Adrenal gland (tissue), 12 donors: ENCODE data around the gene TMEM235. TPM values are rescaled to one million over a fixed set of nuclear protein-coding genes. Genes with fewer than 3 reads are reported as not detected.

Experiments used
- DNase-seq, 7 donors: peaks; one replicate each; pipeline ENCODE4 v3.0.0-alpha.2; 2019 to 2020
- H3K27ac ChIP-seq, 5 donors: fragments of 200-600 bp; sonication (generic) in 4 of 5; 1 replicate in 3 of 5; 2 replicates in 2 of 5; pipeline versions ENCODE4 v1.5.1 to v1.8.0; 2016 to 2020; ENCODE audit warnings: mild to moderate bottlenecking in 1 of 5
- H3K27me3 ChIP-seq: fragments of 200-600 bp; 2 replicates; pipeline ENCODE4 v1.8.0; 2021
- H3K36me3 ChIP-seq, 2 donors: fragments of 200-600 bp; replicated peaks in 1 of 2; 1 replicate in 1 of 2; 2 replicates in 1 of 2; pipeline versions ENCODE4 v1.5.1 to v1.8.0; 2018 to 2022
- H3K4me1 ChIP-seq, 2 donors: fragments of 200-600 bp; replicated peaks in 1 of 2; 1 replicate in 1 of 2; 2 replicates in 1 of 2; pipeline versions ENCODE4 v1.5.1 to v1.8.0; 2018 to 2021
- H3K4me3 ChIP-seq, 4 donors: fragments of 200-600 bp; sonication (generic) in 3 of 4; one replicate each; pipeline ENCODE4 v1.5.1; 2016 to 2018
- H3K9me3 ChIP-seq, 3 donors: fragments of 200-600 bp; sonication (generic) in 1 of 3; replicated peaks in 1 of 3; 1 replicate in 2 of 3; 2 replicates in 1 of 3; pipeline versions ENCODE4 v1.5.1 to v1.8.0; 2016 to 2021
- CTCF ChIP-seq, 6 experiments: fragments of 450-650 bp in 4 of 6; fragments of 200-600 bp in 2 of 6; sonication (generic) in 1 of 6; IDR thresholded peaks; 1 replicate in 5 of 6; 2 replicates in 1 of 6; pipeline versions ENCODE4 v1.5.1 to v1.8.0; 2016 to 2021; ENCODE audit warnings: antibody characterized with exemption in 6 of 6, mild to moderate bottlenecking in 2 of 6, moderate library complexity in 1 of 6
- POLR2A ChIP-seq, 2 donors: fragments of 450-650 bp; IDR thresholded peaks; one replicate each; pipeline ENCODE4 v1.6.1; 2017; ENCODE audit warnings: antibody characterized with exemption in 2 of 2, mild to moderate bottlenecking in 2 of 2, moderate library complexity in 1 of 2
- WGBS, 4 donors: extraction: QIAGEN DNeasy Blood & Tissue Kit in 2 of 4; methylation state at CpG; one replicate each; pipeline versions ENCODE4 v1.1.5 to v1.1.7; 2013 to 2017; 5-methylcytosine and 5-hydroxymethylcytosine counted together
- intact Hi-C, 2 donors: fragments of 100-400 bp; cut with DNase I; formaldehyde crosslinking; loops; one replicate each; pipeline versions ENCODE4 v1.14.1 to v1.15.0; 2022 to 2023
- polyA plus RNA-seq, 3 donors: library from polyadenylated mRNA; stranded (reverse); fragments of 200-250 nt in 2 of 3; fragments of 350-450 nt in 1 of 3; fragmentation: Illumina TruSeq in 1 of 3; extraction: RNeasy Lipid Tissue Mini Kit (QIAGEN cat#74804) in 1 of 3; gene quantifications; one replicate each; pipeline ENCODE4 v1.2.3, GENCODE V29; 2013 to 2014
- total RNA-seq, 9 donors: library from RNA; depleted of rRNA in 4 of 9; stranded (reverse); fragments of >200 nt in 4 of 9; fragments of 120-200 nt in 1 of 9; fragmentation: NEBNext Ultra II Directional in 1 of 9; extraction: Animal tissue kit (Norgen Biotek cat#: 25700) in 1 of 9; gene quantifications; one replicate each; pipeline versions ENCODE4 v1.1.0 to v1.2.4, GENCODE V29; 2013 to 2023
- donor health status: healthy with polysubstance abuse.
- donor health status: Bipolar disorder and iron deficiency.
- donor health status: DM: yes; HTN: yes; CAD: no.
- donor health status: DM: no; HTN: no; CAD: no.
- donor health status: DM: no; HTN: no; CAD: no.
- donor health status: DM: yes; HTN: yes; CAD: no.

The TMEM235 gene
- total and polyA plus RNA-seq, 12 donors = 0.07 TPM; not detected in 11

DNA sequence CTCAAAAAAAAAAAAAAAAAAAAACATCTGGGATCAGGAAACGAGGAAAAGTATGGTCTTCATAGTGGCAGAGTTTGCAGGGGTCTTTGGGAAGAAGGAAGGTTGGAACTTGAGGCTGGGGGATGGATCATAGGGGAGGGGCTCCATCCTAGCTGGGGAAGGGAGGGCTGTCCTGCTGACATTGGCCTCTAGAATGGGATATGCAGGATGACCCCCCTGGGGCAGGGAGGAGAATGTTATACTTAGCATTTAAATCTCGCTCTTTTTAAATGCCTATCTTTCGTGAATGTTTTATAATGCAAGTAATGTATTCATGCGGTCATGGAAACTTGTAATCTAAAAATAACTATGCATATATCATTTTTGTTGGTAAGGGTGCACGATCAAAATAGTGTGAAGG lies 33.2 kb downstream of the TMEM235 start:
- Histone ChIP-seq H3K4me3 (no peak overlapping the region), H3K4me1 (peaks cover 0 to 13% of the 10 kb centered on the region in 2 donors), H3K27ac (no peak overlapping the region), H3K27me3 (peaks cover 6% of the 10 kb centered on the region), H3K36me3 (no peaks in the 10 kb centered on the region), H3K9me3 (no peaks in the 10 kb centered on the region)
- DNase-seq = no peak
- TF ChIP-seq CTCF (IDR thresholded peaks at IDR 0.05) (no peak), POLR2A (IDR thresholded peaks at IDR 0.05) (no peak)
- intact Hi-C loops = no loop called here
- 81 to 84% (median 83%) methylated on average over 5 of the region's 5 CpGs for WGBS, 4 donors

GRCh38 chr17:78265121-78265520 lies 33.7 kb downstream of the TMEM235 start:
- no peak for DNase-seq
- Histone ChIP-seq H3K36me3 (no peaks in the 10 kb centered on the region), H3K27ac (no peak overlapping the region), H3K27me3 (peaks cover 11% of the 10 kb centered on the region), H3K9me3 (no peaks in the 10 kb centered on the region), H3K4me3 (no peak overlapping the region), H3K4me1 (peaks cover 0 to 16% of the 10 kb centered on the region in 2 donors)
- TF ChIP-seq CTCF (IDR thresholded peaks at IDR 0.05) = no peak
- TF ChIP-seq POLR2A (IDR thresholded peaks at IDR 0.05) = no peak
- intact Hi-C loops = no loop called here
- WGBS, 4 donors = 95 to 98% (median 95%) methylated on average over 10 of the region's 10 CpGs

GRCh38 chr17:78266231-78266631 lies 34.8 kb downstream of the TMEM235 start:
- H3K9me3 ChIP-seq = no peaks in the 10 kb centered on the region
- no peak for TF ChIP-seq CTCF (IDR thresholded peaks at IDR 0.05)
- no peak for TF ChIP-seq POLR2A (IDR thresholded peaks at IDR 0.05)
- no peaks in the 10 kb centered on the region for H3K36me3 ChIP-seq
- H3K27ac ChIP-seq = no peak overlapping the region
- intact Hi-C loops = no loop called here
- WGBS, 4 donors = 63 to 85% (median 72%) methylated on average over 3 to 6 of the region's 6 CpGs
- H3K4me1 ChIP-seq = peaks cover 0 to 16% of the 10 kb centered on the region in 2 donors
- H3K27me3 ChIP-seq = peaks cover 16% of the 10 kb centered on the region
- H3K4me3 ChIP-seq = no peak overlapping the region
- peak in 1 of 7 donors; percentile 14 for DNase-seq

- no peak for TF ChIP-seq CTCF (IDR thresholded peaks at IDR 0.05)
- no peak for TF ChIP-seq POLR2A (IDR thresholded peaks at IDR 0.05)
- 60 to 78% (median 73%) methylated on average over 4 to 9 of the region's 9 CpGs for WGBS, 4 donors
- Histone ChIP-seq H3K9me3 (no peaks in the 10 kb centered on the region), H3K4me3 (no peak overlapping the region), H3K4me1 (peaks cover 0 to 16% of the 10 kb centered on the region in 2 donors), H3K36me3 (no peaks in the 10 kb centered on the region), H3K27me3 (peaks cover 21% of the 10 kb centered on the region), H3K27ac (no peak overlapping the region)
- intact Hi-C loops = no loop called here
- peak in 1 of 7 donors; percentile 12 for DNase-seq
Measured at GRCh38 chr17:78266771-78267170, 35.3 kb downstream of the TMEM235 start.
